Measurements from ENCODE around the gene ERICH6. TPM values are rescaled to one million over a fixed set of nuclear protein-coding genes. Genes with fewer than 3 reads are reported as not detected.

Gene ERICH6
- total RNA-seq, 1 experiment from 2014 or later = not detected

GRCh38 chr3:150613709-150614480, 89.8 kb downstream of the ERICH6 start:
- no peak for DNase-seq (ENCODE audit: low read depth)

- DNase-seq (ENCODE audit: low read depth) = no peak
Observed at GRCh38 chr3:150613034-150613433, 90.7 kb downstream of the ERICH6 start.

GRCh38 chr3:150612494-150612893, 91.2 kb downstream of the ERICH6 start:
- no peak for DNase-seq (ENCODE audit: low read depth)

- DNase-seq (ENCODE audit: low read depth) = no peak
Observed at GRCh38 chr3:150611666-150612065, 92.1 kb downstream of the ERICH6 start.

GRCh38 chr3:150610785-150611184, 92.9 kb downstream of the ERICH6 start:
- DNase-seq (ENCODE audit: low read depth) = no peak

GRCh38 chr3:150609988-150610387, 93.7 kb downstream of the ERICH6 start:
- DNase-seq (ENCODE audit: low read depth) = no peak

Other genes starting within 250 kb of the ERICH6 start
- gene SERP1, start 157.4 kb downstream of the ERICH6 start, total RNA-seq (2014; rRNA removed; shearing (Covaris generic)) = 278 and 294 TPM in 2 replicates
- gene EIF2A, start 157.1 kb downstream of the ERICH6 start, total RNA-seq (2014; rRNA removed; shearing (Covaris generic)) = 227 and 268 TPM in 2 replicates
- gene SELENOT, start 100.6 kb downstream of the ERICH6 start, total RNA-seq (2014; rRNA removed; shearing (Covaris generic)) = 243 and 244 TPM in 2 replicates
- 36.5 and 58.7 TPM in 2 replicates for gene SIAH2, start 59.2 kb upstream of the ERICH6 start, total RNA-seq (2014; rRNA removed; shearing (Covaris generic))
- gene MINDY4B, start 201.5 kb upstream of the ERICH6 start, total RNA-seq (2014; rRNA removed; shearing (Covaris generic)) = not detected in 2 replicates